Measurements from ENCODE around the gene FOXE1. TPM values are rescaled to one million over a fixed set of nuclear protein-coding genes. Genes with fewer than 3 reads are reported as not detected.

FOXE1 gene
- total RNA-seq, 1 experiment from 2014 or later, result not detected

- no peak overlapping the region for H3K4me3 ChIP-seq (replicated peaks in 1 of 2; ENCODE audit: low read depth in 1 of 2, low read length in 2 of 2)
- no peak overlapping the region for H2AFZ ChIP-seq (ENCODE audit: low read depth, low read length, poor library complexity, severe bottlenecking)
- ATAC-seq (no peak), DNase-seq (ENCODE audit: low read depth, low spot score) (no peak)
- ChIA-PET POLR2A (no interaction called here), RAD21 (ENCODE audit: low non-redundant PET in 1 of 2, low total read pairs in 2 of 2, uncharacterized antibody in 2 of 2, unreplicated experiment in 2 of 2) (no interaction called here), CTCF (interaction anchor here (1.8 kb wide), 1 partner anchor 10 kb away, joined by 8 read pairs; no protein-coding TSS in a partner anchor)
- no peaks in the 10 kb centered on the region for H3K4me1 ChIP-seq (ENCODE audit: control insufficient read depth in 1 of 2, insufficient read depth in 2 of 2, low read length in 2 of 2)
- H3K27ac ChIP-seq (ENCODE audit: low read depth, low read length), result no peak overlapping the region
- H3K27me3 ChIP-seq (ENCODE audit: insufficient read depth, low read length), result no peaks in the 10 kb centered on the region
- no peak overlapping the region for H3K4me2 ChIP-seq (ENCODE audit: low read length)
- no peaks in the 10 kb centered on the region for H4K20me1 ChIP-seq (ENCODE audit: insufficient read depth)
- H3K79me2 ChIP-seq (ENCODE audit: insufficient read depth, low read length), result no peaks in the 10 kb centered on the region
- H3K9me2 ChIP-seq (ENCODE audit: insufficient read depth), result no peaks in the 10 kb centered on the region
- H3K36me3 ChIP-seq (ENCODE audit: control insufficient read depth in 1 of 2, insufficient read depth in 2 of 2, low read length in 2 of 2), result no peaks in the 10 kb centered on the region
- intact Hi-C loops (cut with micrococcal nuclease), result no loop called here
- TF ChIP-seq SRF (IDR thresholded peaks at IDR 0.05; ENCODE audit: low read depth), result no peak
- TF ChIP-seq, protein P1, sequence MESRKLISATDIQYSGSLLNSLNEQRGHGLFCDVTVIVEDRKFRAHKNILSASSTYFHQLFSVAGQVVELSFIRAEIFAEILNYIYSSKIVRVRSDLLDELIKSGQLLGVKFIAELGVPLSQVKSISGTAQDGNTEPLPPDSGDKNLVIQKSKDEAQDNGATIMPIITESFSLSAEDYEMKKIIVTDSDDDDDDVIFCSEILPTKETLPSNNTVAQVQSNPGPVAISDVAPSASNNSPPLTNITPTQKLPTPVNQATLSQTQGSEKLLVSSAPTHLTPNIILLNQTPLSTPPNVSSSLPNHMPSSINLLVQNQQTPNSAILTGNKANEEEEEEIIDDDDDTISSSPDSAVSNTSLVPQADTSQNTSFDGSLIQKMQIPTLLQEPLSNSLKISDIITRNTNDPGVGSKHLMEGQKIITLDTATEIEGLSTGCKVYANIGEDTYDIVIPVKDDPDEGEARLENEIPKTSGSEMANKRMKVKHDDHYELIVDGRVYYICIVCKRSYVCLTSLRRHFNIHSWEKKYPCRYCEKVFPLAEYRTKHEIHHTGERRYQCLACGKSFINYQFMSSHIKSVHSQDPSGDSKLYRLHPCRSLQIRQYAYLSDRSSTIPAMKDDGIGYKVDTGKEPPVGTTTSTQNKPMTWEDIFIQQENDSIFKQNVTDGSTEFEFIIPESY (IDR thresholded peaks at IDR 0.05; ENCODE audit: extremely low read depth, insufficient replicate concordance, low read length), result no peak
- TF ChIP-seq SP1 (IDR thresholded peaks at IDR 0.05; ENCODE audit: low read depth), result no peak
- TF ChIP-seq POLR2A (IDR thresholded peaks at IDR 0.05; ENCODE audit: borderline replicate concordance, extremely low read depth, insufficient read depth, insufficient read length), result no peak
- TF ChIP-seq EZH2phosphoT487 (IDR thresholded peaks at IDR 0.05; ENCODE audit: borderline replicate concordance), result no peak
- no peak for TF ChIP-seq JUND (IDR thresholded peaks at IDR 0.05)
- no peak for TF ChIP-seq SIN3A (IDR thresholded peaks at IDR 0.05; ENCODE audit: low read depth)
- no peak for TF ChIP-seq CTCF (IDR thresholded peaks at IDR 0.05 in 2 of 3, conservative IDR thresholded peaks at IDR 0.05 in 1 of 3; ENCODE audit: borderline replicate concordance in 1 of 3, insufficient read depth in 1 of 3, low read depth in 2 of 3, low read length in 2 of 3)
- BruUV-seq (replicated peaks), result no TSS peak
- no peak overlapping the region for H3K9ac ChIP-seq (ENCODE audit: low read length)
- H3K9me3 ChIP-seq (ENCODE audit: control insufficient read depth in 1 of 2, insufficient read depth in 1 of 2, low read depth in 1 of 2, low read length in 2 of 2), result no peaks in the 10 kb centered on the region
Measured at GRCh38 chr9:97880336-97880735, 27.3 kb downstream of the FOXE1 start.

Measured in HCT116 (cell line).